HG02943 (cell line): ENCODE results near the gene TFAP2E.

Experiments
- ATAC-seq: cut with Tn5 transposase; IDR thresholded peaks from one replicate; pipeline ENCODE4 v1.9.1; 2021; ENCODE audit warnings: mild to moderate bottlenecking, low read depth, moderate library complexity; ENCODE audit not compliant: unreplicated experiment

Gene TFAP2E

DNA sequence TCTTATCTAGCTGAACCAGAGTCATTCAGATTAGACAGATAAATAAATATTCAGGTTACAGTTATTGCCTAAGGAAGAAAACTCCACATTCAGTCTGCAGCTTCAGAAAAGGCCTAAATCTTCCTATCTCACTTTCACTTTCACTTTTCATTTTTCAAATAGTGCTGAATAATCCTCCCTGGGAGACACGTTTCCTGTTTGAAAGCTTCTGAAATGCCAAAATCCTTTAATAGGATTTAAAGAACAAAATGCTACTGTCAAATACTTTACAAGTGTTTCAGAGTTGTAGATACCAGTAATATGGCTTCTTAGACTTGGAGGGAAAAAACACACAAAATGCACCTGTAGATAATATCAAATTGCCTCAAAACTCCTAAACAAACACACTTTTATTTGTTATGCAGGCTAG lies 64.3 kb downstream of the TFAP2E start:
- no peak for ATAC-seq

DNA sequence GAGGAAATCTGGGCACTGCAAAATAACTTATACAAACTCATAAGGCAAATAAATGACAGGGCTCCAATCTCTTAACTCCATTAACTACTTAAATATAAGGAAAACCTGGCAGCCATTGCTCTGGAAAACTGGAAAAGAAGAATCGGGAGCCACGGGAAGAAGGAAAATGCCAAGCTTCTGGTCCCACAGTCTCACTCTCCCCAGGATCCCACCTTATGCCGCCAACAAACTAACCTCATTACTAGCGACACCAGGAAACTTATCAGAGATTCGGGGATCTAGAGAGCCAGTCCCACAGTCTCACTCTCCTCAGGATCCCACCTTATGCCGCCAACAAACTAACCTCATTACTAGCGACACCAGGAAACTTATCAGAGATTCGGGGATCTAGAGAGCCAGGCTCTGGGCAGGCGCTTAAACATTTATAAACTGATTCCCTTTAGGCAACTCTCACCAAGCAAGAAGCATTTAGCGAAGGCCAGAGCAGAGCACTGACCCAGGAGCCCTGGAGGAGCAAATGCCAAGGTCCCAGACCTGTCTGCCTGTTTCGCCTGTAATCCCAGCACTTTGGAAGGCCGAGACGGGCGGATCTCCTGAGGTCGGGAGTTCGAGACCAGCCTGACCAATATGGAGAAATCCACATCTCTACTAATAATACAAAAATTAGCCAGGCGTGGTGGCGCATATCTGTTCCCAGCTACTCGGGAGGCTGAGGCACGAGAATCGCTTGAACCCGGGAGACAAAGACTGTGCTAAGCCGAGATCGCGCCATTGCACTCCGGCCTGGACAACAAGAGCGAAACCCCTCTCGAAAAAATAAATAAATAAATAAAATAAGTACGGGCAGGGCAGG lies 67.5 kb downstream of the TFAP2E start:
- ATAC-seq = no peak

DNA sequence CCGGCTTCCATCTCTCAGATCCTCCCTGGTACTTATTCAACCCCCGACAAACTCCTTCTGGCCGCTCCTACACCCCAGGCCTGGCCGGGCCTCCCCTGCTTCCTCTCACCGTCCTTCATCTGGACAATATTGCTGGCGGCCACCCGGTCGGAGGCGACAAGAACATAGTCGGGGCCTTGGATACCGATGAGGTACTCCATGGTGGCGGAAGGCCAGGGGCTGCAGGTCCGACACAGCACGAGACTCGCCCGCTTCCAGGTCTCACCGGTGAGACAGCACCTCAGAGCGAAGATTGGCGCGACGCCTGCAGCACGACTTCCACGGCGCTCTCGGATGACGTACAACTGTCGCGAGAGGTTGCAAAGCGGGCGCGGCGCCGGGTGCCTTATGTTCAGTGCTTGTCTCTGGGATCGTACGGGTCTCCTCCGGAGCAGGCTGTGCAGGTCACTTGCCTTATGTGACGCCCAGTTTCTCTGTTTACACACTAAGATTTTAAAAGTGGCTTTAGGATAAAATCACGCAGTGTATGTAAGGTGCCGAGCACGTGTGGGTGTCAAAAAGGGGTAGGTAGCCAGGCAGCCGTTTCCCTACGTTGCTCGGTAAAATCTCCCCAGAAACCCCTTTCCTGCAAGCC lies 68.2 kb downstream of the TFAP2E start, which contains the start of gene PSMB2:
Gene PSMB2, minus strand, starts transcription at position 294 of the 634 bp plus-strand sequence. Its CDS starts 94 bp downstream, at position 200.
- peak; percentile 65 for ATAC-seq

DNA sequence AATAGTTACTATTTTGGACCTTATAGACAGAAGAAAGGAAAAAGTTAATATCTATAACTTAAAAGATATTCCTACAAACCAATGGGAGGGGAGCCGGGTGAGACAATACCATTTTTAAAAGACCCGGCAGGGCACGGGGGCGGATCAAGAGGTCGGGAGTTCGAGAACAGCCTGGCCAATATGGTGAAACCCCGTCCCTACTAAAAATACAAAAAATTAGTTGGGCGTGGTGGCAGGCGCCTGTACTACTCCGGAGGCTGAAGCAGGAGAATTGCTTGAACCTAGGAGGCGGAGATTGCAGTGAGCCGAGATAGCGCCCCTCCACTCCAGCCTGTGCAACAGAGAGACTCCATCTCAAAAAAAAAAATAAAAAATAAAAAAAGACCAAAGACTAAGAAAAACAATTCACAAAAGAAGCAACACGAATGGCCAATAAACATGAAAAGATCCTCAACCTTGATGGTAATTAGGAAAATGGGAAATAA lies 69.4 kb downstream of the TFAP2E start:
- no peak for ATAC-seq

DNA sequence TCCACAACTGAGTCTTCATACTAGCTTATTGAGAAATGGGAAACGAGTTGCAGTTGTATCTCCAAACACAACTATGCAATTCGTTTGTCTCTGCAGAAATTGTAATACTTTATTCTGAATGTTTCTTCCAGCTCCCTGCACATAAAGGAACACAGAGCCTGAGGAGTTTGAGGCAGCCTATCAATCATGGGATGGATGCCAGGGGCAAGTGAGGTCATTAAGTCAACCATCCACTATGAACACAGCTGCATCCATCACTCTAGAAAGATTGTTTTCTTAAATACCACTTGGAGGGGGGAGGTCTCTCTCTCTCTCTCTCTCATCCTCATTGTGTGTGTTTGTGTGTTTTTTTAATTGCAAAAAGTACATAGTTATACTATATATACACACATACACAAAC lies 71.1 kb downstream of the TFAP2E start:
- ATAC-seq = no peak
